Measurements from ENCODE around the gene RPS6KA1.
"Not testable (repeated sequence)": the region's sequence is repeated elsewhere in the genome, so short reads cannot be mapped to it uniquely, and the experiment has no call there.

RPS6KA1 gene

GRCh38 chr1:26529655-26530409 is at the start of gene RPS6KA1:
TSS of gene RPS6KA1 (plus strand) at chr1:26529761. CDS start at chr1:26529921, 160 bp downstream.
- peak; percentile 88 for DNase-seq (ENCODE audit: low spot score)

GRCh38 chr1:26482921-26483320 is 46.6 kb upstream of the RPS6KA1 start:
- DNase-seq (ENCODE audit: low spot score), result peak; percentile 20

GRCh38 chr1:26483980-26484379 is 45.6 kb upstream of the RPS6KA1 start:
- DNase-seq (ENCODE audit: low spot score), result peak; percentile 53

- no peak for DNase-seq (ENCODE audit: low spot score)
Measured at GRCh38 chr1:26490155-26490554, 39.4 kb upstream of the RPS6KA1 start.

- DNase-seq (ENCODE audit: low spot score), result no peak
Measured at GRCh38 chr1:26493267-26493666, 36.3 kb upstream of the RPS6KA1 start.

DNA sequence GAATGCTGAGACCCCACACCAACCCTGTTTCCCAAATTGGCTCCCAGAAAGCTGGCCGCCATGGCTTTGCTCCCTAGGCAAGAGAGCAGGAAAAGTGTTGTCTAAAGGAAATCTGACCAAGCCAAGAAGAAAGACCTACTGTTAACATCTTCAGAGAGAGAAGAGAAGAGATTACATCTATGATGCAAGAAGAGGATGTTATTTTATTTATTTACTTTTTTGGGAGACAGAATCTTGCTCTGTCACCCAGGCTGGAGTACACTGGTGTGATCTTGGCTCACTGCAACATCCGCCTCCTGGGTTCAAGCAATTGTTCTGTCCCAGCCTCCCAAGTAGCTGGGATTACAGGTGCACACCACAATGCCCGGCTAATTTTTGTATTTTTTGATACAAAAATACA is 35.6 kb upstream of the RPS6KA1 start:
- DNase-seq (ENCODE audit: low spot score), result no peak

DNA sequence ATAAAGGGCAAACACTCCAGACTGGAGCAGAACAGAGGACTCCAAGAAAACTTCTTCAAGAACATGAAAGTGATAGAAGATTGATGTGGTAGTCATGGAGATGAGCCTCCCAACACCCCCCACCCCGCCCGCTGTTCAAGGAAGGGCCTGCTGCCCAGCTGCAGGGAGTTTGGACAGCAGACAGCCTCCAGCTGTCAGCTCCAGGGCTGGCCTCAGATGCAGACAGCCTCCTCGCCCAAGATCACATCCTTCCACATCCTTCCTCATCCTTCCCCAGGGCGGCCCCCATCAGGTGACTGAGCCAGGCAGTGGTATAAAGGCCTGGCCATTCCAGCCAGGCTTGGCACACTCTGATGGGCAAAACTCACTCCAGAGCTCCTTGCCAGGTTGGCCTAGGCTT is 32.7 kb upstream of the RPS6KA1 start:
- peak; percentile 26 for DNase-seq (ENCODE audit: low spot score)

GRCh38 chr1:26498894-26499293 is 30.7 kb upstream of the RPS6KA1 start:
- no peak for DNase-seq (ENCODE audit: low spot score)

DNA sequence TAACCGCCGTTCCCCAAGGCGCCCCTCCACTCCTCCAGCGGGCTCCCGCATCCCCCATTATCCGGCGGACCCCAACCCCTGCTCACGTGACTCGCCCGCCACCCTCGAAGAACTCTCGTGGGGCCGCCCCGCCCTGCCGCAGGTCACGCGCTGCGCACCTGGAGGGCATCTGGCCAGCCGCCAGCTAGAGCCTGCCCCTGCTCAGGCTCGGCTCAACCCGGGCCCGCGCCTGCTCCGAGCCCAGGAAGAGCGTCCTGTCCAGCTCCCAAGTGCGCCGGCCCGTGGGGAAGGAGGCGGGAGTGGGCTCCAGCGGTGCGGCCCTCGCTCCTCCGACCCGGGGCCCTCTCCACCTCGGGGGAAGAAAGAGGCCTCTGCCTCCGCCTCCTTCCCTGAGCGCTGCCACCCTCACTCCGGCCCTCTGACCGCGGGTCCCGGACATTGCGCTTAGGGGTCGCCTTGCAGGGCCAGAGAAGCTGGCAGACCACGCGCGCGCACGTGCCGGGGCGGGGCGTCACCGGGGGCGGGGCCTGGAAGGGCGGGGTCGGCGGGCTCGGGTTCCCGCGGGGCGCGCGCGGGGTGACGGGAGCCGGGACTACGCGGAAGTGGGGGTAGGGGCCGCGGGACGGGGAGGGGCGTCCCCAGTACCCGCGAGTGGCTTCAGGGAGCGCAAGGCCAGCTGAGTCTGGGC is 28.9 kb upstream of the RPS6KA1 start:
- no peak for DNase-seq (ENCODE audit: low spot score)

- DNase-seq (ENCODE audit: low spot score), result not testable (repeated sequence)
Measured at GRCh38 chr1:26510711-26511110, 18.9 kb upstream of the RPS6KA1 start.

GRCh38 chr1:26515836-26516235 is 13.7 kb upstream of the RPS6KA1 start:
- not testable (repeated sequence) for DNase-seq (ENCODE audit: low spot score)

DNA sequence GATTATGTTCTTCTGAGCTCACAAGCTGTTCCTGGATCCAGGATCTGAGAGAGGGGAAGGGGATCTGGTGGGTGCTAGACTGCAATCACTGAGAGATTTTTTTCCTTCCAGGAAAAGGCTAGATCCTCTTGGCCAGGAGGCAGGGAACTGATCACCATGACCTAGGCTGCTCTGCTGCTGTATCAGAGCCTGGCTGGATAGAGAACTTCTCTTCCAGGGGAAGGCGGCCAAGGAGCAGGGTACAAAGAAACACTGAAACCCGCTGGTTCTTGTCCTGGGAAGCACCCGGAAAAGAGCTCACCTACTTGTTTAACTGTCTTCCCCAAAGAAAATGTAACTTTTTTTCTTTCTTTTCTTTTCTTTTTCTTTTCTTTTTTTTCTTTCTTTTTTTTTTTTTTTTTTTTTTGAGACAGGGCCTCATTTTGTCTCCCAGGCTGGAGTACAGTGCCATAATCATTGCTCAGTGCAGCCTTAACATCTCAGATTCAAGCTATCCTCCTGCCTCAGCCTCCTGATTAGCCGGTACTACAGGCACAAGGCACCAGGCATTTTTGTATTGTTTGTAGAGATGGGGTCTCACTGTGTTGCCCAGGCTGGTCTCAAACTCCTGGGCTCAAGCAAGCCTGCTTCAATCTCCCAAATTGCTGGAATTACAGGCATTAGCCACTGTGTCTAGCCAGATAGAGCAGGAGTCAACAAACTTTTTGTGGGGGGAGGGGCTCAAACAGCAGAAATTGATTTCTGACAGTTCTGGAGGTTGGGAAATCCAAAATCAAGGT is 12.4 kb upstream of the RPS6KA1 start:
- no peak for DNase-seq (ENCODE audit: low spot score)

DNA sequence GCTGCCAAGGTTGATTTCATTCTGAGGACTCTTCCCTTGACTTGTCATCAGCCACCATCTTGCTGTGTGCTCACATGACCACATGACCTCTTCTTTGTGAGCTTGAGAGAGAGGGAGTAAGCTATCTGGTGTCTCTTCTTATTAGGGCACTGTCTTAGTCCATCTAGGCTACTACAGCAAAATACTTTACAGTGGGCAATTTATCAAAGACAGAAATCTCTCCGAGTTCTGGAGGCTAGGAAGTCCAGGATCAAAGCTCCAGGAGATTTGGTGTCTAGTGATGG is 11.9 kb upstream of the RPS6KA1 start:
- no peak for DNase-seq (ENCODE audit: low spot score)

GRCh38 chr1:26518355-26518754 is 11.2 kb upstream of the RPS6KA1 start:
- no peak for DNase-seq (ENCODE audit: low spot score)

GRCh38 chr1:26520339-26520738 is 9.2 kb upstream of the RPS6KA1 start:
- no peak for DNase-seq (ENCODE audit: low spot score)

GRCh38 chr1:26521669-26522030 is 7.9 kb upstream of the RPS6KA1 start:
- DNase-seq (ENCODE audit: low spot score), result no peak

DNA sequence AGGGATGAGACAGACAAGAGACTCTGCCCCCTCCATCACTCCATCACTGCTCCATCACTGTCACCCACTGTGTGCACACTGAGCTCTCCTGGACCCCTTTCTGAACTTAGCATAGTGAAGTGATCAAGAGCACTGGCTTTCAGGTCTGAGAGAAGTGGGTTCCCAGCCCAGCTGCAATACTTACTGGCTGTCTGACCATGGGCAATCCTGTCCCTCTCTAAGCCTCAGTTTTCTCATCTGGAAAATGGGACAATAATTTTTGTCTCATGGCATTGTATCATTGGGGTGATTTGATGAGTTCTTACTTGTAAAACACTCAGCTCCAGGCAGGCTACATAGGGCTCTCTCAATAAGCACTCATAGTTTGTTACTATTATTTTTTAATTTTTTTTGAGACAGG is 7.5 kb upstream of the RPS6KA1 start:
- no peak for DNase-seq (ENCODE audit: low spot score)

- DNase-seq (ENCODE audit: low spot score), result no peak
Measured at GRCh38 chr1:26524181-26524580, 5.4 kb upstream of the RPS6KA1 start.

DNA sequence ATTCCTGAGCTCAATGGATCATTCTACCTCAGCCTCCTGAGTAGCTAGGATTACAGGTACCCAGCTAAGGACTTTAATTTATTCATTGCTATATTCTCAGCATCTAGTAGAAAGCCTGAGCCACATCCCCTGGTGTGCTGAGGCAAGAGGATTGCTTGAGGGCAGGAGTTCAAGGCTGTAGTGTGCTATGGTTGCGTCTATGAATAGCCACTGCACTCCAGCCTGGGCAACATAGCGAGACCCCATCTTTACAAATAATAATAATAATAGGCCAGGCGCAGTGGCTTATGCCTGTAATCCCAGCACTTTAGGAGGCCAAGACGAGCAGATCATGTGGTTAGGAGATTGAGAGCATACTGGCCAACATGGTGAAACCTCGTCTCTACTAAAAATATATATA is 3.3 kb upstream of the RPS6KA1 start:
- DNase-seq (ENCODE audit: low spot score), result no peak

DNA sequence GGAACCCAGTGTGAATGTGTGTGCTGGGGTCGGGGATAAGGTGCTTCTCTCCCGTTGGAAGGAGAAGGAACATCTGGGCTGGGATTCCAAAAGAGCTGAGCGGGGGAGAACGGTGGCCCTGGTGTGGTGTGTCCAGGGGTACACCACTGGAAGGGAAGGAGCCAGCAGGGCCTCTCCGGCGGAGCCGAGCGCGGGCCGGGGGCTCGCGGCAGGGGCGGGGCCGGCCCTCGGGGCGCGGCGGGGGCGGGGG is 231 bp upstream of the RPS6KA1 start:
- DNase-seq (ENCODE audit: low spot score), result no peak

- DNase-seq (ENCODE audit: low spot score), result no peak
Measured at GRCh38 chr1:26530410-26530894, 891 bp downstream of the RPS6KA1 start.

- no peak for DNase-seq (ENCODE audit: low spot score)
Measured at GRCh38 chr1:26530895-26531598, 1.5 kb downstream of the RPS6KA1 start.

- DNase-seq (ENCODE audit: low spot score), result no peak
Measured at GRCh38 chr1:26531651-26532131, 2.1 kb downstream of the RPS6KA1 start.
